WERI-Rb-1 (cell line): ENCODE measurements around the gene GRIN2C.
A peak's percentile ranks its signal among the peaks of the same experiment; 100 is the strongest.

Experiments used
- DNase-seq: peaks from one replicate; pipeline ENCODE4 v3.0.0-alpha.2; 2020
- H3K27ac ChIP-seq: fragments of 250-450 bp; sonication (Bioruptor Pico); 2 replicates; pipeline ENCODE4 v1.5.1; 2020; ENCODE audit warnings: mild to moderate bottlenecking, moderate library complexity
- H3K27me3 ChIP-seq: fragments of 250-450 bp; sonication (Bioruptor Pico); 2 replicates; pipeline ENCODE4 v1.5.1; 2021; ENCODE audit warnings: mild to moderate bottlenecking, low read depth, moderate library complexity; ENCODE audit not compliant: insufficient read depth, severe bottlenecking
- H3K36me3 ChIP-seq: fragments of 250-450 bp; sonication (Bioruptor Pico); 2 replicates; pipeline ENCODE4 v1.5.1; 2020; ENCODE audit warnings: mild to moderate bottlenecking, moderate library complexity
- H3K4me3 ChIP-seq: 2 replicates; pipeline ENCODE4 v1.5.1; 2011; ENCODE audit warnings: low read depth, mild to moderate bottlenecking, control low read depth, low read length
- H3K9me3 ChIP-seq: fragments of 250-450 bp; sonication (Bioruptor Pico); 2 replicates; pipeline ENCODE4 v1.5.1; 2021; ENCODE audit warnings: mild to moderate bottlenecking, moderate library complexity; ENCODE audit not compliant: severe bottlenecking
- CTCF ChIP-seq: IDR thresholded peaks from 2 replicates; pipeline ENCODE4 v1.5.1; 2011; ENCODE audit warnings: low read depth, mild to moderate bottlenecking, control low read depth, inconsistent platforms, low read length

The GRIN2C gene

GRCh38 chr17:74814453-74814852 is 45.2 kb downstream of the GRIN2C start:
- no peak for DNase-seq

GRCh38 chr17:74812109-74813009 is 47.3 kb downstream of the GRIN2C start:
- Histone ChIP-seq H3K27ac (no peak overlapping the region), H3K9me3 (no peaks in the 10 kb centered on the region), H3K36me3 (peaks cover 34% of the 10 kb centered on the region), H3K27me3 (no peaks in the 10 kb centered on the region), H3K4me3 (no peak overlapping the region)
- no peak for DNase-seq
- no peak for TF ChIP-seq CTCF

More at GRCh38 chr17:74814453-74814852, 45.2 kb downstream of the GRIN2C start:
- Histone ChIP-seq H3K27me3 (no peaks in the 10 kb centered on the region), H3K27ac (no peak overlapping the region), H3K9me3 (no peaks in the 10 kb centered on the region), H3K4me3 (no peak overlapping the region), H3K36me3 (peaks cover 27% of the 10 kb centered on the region)
- peak; percentile 44 for TF ChIP-seq CTCF

GRCh38 chr17:74810699-74811485 is 48.8 kb downstream of the GRIN2C start:
- Histone ChIP-seq H3K9me3 (no peaks in the 10 kb centered on the region), H3K4me3 (no peak overlapping the region), H3K36me3 (peaks cover 37% of the 10 kb centered on the region), H3K27ac (no peak overlapping the region), H3K27me3 (no peaks in the 10 kb centered on the region)
- no peak for TF ChIP-seq CTCF
- no peak for DNase-seq

GRCh38 chr17:74808714-74809430 is 50.8 kb downstream of the GRIN2C start:
- no peak for DNase-seq
- Histone ChIP-seq H3K36me3 (peaks cover 42% of the 10 kb centered on the region), H3K4me3 (no peak overlapping the region), H3K27ac (no peak overlapping the region), H3K9me3 (no peaks in the 10 kb centered on the region), H3K27me3 (no peaks in the 10 kb centered on the region)
- TF ChIP-seq CTCF = no peak

GRCh38 chr17:74807925-74808324 is 51.8 kb downstream of the GRIN2C start:
- H3K27ac ChIP-seq = no peak overlapping the region
- H3K36me3 ChIP-seq = peaks cover 40% of the 10 kb centered on the region
- no peak overlapping the region for H3K4me3 ChIP-seq
- H3K27me3 ChIP-seq = no peaks in the 10 kb centered on the region
- H3K9me3 ChIP-seq = no peaks in the 10 kb centered on the region
- DNase-seq = no peak
- TF ChIP-seq CTCF = no peak
